ENCODE data around the gene PACSIN2.

Gene PACSIN2

DNA sequence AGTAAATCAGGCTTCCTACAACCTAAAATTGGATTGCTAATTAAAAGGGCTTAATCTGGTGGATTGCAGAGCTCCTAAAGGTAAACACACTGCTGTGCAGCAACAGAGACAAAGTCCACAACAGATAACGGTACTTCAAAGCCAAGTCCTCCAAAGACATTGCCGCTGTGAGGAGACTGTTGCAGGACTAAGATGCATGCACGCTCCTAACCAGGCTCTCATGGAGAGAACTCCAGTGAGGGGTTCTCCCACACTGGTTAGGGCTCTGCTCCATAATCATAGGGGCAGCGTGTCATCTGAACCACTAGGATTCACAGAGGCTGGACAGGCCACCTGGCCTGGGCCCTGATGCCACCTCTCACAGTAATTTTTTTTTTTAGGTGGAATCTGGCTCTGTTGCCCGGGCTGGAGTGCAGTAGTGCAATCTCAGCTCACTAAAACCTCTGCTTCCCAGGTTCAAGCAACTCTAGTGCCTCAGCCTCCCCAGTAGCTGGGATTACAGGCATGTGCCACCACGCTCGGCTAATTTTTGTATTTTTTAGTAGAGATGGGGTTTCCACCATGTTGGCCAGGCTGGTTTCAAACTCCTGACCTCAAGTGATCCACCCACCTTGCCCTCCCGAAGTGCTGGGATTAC, 101.0 kb downstream of the PACSIN2 start:
- Histone ChIP-seq H3K4me3 (ENCODE audit: insufficient read depth, low read length, poor library complexity, severe bottlenecking) (no peak overlapping the region), H3K9ac (ENCODE audit: low read length) (no peak overlapping the region), H3K27me3 (ENCODE audit: low read length) (no peaks in the 10 kb centered on the region), H3K36me3 (ENCODE audit: low read length) (no peaks in the 10 kb centered on the region), H3K9me3 (ENCODE audit: insufficient read depth, low read length) (no peaks in the 10 kb centered on the region), H4K20me1 (ENCODE audit: low read depth, low read length) (no peaks in the 10 kb centered on the region), H3K79me2 (ENCODE audit: insufficient read depth, low read length) (peaks cover 2% of the 10 kb centered on the region; the same call in 1 of the 2 replicates), H3K9me2 (replicated peaks; ENCODE audit: insufficient read depth, low read length) (no peaks in the 10 kb centered on the region), H3K27ac (ENCODE audit: low read depth, low read length) (no peak overlapping the region), H2AFZ (ENCODE audit: low read depth, low read length, severe bottlenecking) (no peak overlapping the region), H3K4me2 (ENCODE audit: low read depth, low read length, poor library complexity, severe bottlenecking) (no peak overlapping the region), H3F3A (ENCODE audit: insufficient read depth) (no peaks in the 10 kb centered on the region)
- no peak for TF ChIP-seq EZH2phosphoT487 (conservative IDR thresholded peaks at IDR 0.05; ENCODE audit: low read length)
- TF ChIP-seq, protein P1, sequence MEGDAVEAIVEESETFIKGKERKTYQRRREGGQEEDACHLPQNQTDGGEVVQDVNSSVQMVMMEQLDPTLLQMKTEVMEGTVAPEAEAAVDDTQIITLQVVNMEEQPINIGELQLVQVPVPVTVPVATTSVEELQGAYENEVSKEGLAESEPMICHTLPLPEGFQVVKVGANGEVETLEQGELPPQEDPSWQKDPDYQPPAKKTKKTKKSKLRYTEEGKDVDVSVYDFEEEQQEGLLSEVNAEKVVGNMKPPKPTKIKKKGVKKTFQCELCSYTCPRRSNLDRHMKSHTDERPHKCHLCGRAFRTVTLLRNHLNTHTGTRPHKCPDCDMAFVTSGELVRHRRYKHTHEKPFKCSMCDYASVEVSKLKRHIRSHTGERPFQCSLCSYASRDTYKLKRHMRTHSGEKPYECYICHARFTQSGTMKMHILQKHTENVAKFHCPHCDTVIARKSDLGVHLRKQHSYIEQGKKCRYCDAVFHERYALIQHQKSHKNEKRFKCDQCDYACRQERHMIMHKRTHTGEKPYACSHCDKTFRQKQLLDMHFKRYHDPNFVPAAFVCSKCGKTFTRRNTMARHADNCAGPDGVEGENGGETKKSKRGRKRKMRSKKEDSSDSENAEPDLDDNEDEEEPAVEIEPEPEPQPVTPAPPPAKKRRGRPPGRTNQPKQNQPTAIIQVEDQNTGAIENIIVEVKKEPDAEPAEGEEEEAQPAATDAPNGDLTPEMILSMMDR (IDR thresholded peaks at IDR 0.05; ENCODE audit: insufficient read depth, low read length, poor library complexity, severe bottlenecking), result no peak

GRCh38 chr22:42912059-42912458, 102.9 kb downstream of the PACSIN2 start:
- no peak overlapping the region for H3K4me2 ChIP-seq (ENCODE audit: low read depth, low read length, poor library complexity, severe bottlenecking)
- no peak overlapping the region for H3K27ac ChIP-seq (ENCODE audit: low read depth, low read length)
- H3F3A ChIP-seq (ENCODE audit: insufficient read depth), result no peaks in the 10 kb centered on the region
- TF ChIP-seq, protein P1 (IDR thresholded peaks at IDR 0.05; ENCODE audit: insufficient read depth, low read length, poor library complexity, severe bottlenecking), result no peak
- no peak for TF ChIP-seq EZH2phosphoT487 (conservative IDR thresholded peaks at IDR 0.05; ENCODE audit: low read length)
- no peak overlapping the region for H3K9ac ChIP-seq (ENCODE audit: low read length)
- no peaks in the 10 kb centered on the region for H3K36me3 ChIP-seq (ENCODE audit: low read length)
- H3K79me2 ChIP-seq (ENCODE audit: insufficient read depth, low read length), result no peaks in the 10 kb centered on the region; the same call in 1 of the 2 replicates
- no peaks in the 10 kb centered on the region for H4K20me1 ChIP-seq (ENCODE audit: low read depth, low read length)
- no peak overlapping the region for H3K4me3 ChIP-seq (ENCODE audit: insufficient read depth, low read length, poor library complexity, severe bottlenecking)
- H2AFZ ChIP-seq (ENCODE audit: low read depth, low read length, severe bottlenecking), result no peak overlapping the region
- H3K9me3 ChIP-seq (ENCODE audit: insufficient read depth, low read length), result no peaks in the 10 kb centered on the region
- no peaks in the 10 kb centered on the region for H3K9me2 ChIP-seq (replicated peaks; ENCODE audit: insufficient read depth, low read length)
- no peaks in the 10 kb centered on the region for H3K27me3 ChIP-seq (ENCODE audit: low read length)

- Histone ChIP-seq H4K20me1 (ENCODE audit: low read depth, low read length) (no peaks in the 10 kb centered on the region), H3K36me3 (ENCODE audit: low read length) (no peaks in the 10 kb centered on the region), H2AFZ (ENCODE audit: low read depth, low read length, severe bottlenecking) (no peak overlapping the region), H3K9me3 (ENCODE audit: insufficient read depth, low read length) (no peaks in the 10 kb centered on the region), H3K79me2 (ENCODE audit: insufficient read depth, low read length) (no peaks in the 10 kb centered on the region; the same call in 1 of the 2 replicates), H3K27ac (ENCODE audit: low read depth, low read length) (no peak overlapping the region), H3K9me2 (replicated peaks; ENCODE audit: insufficient read depth, low read length) (no peaks in the 10 kb centered on the region), H3K4me3 (ENCODE audit: insufficient read depth, low read length, poor library complexity, severe bottlenecking) (no peak overlapping the region), H3K4me2 (ENCODE audit: low read depth, low read length, poor library complexity, severe bottlenecking) (no peak overlapping the region), H3K9ac (ENCODE audit: low read length) (no peak overlapping the region), H3F3A (ENCODE audit: insufficient read depth) (no peaks in the 10 kb centered on the region), H3K27me3 (ENCODE audit: low read length) (no peaks in the 10 kb centered on the region)
- TF ChIP-seq, protein P1 (IDR thresholded peaks at IDR 0.05; ENCODE audit: insufficient read depth, low read length, poor library complexity, severe bottlenecking), result no peak
- no peak for TF ChIP-seq EZH2phosphoT487 (conservative IDR thresholded peaks at IDR 0.05; ENCODE audit: low read length)
These were observed 104.6 kb downstream of the PACSIN2 start for GRCh38 chr22:42910221-42910942.
